ENCODE results near the gene TLE4. TPM values are rescaled to one million over a fixed set of nuclear protein-coding genes. Genes with fewer than 3 reads are reported as not detected.

Gene TLE4
- total RNA-seq, 1 donor from 2014 or later, result 10.8 TPM

DNA sequence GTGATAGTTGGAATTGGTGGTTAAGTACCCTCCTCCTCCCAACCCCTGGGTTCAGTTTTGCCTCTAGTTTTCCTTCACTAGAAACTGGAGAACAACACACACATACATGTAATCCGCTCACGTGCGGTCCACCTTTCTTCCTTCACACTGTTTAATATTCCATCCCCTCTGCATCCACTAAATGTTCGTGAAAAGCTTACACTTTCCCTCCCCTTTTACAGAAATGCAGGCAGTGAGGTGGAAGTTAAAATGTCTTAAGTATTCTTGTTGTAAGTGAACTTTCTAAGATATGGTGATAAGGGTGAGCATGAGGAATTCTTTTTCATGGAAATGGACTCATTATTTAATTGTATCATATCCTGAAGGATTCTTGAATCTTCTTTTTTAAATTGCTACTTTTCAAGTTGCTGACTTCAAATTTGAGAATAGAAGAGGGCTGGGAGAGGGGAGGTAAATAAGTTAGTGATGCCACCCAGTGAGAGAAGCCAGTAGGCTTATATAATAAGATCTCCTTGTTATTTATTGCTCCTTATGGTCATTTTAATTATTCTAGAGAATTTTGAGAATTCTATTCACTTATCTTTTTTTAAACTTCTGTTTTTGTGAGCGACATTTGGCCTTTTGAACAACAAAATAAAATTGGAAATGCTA lies 90.2 kb downstream of the TLE4 start:
- no peak for FAIRE-seq
- no peak for DNase-seq (ENCODE audit: low read depth)
- no peaks in the 10 kb centered on the region for H3K27me3 ChIP-seq (ENCODE audit: control insufficient read depth, insufficient read depth, low read length)
- peaks cover 2% of the 10 kb centered on the region for H3K36me3 ChIP-seq (ENCODE audit: control insufficient read depth, insufficient read depth, low read length)
- no peak overlapping the region for H3K4me3 ChIP-seq (ENCODE audit: low read depth, low read length)
- TF ChIP-seq, protein P1, sequence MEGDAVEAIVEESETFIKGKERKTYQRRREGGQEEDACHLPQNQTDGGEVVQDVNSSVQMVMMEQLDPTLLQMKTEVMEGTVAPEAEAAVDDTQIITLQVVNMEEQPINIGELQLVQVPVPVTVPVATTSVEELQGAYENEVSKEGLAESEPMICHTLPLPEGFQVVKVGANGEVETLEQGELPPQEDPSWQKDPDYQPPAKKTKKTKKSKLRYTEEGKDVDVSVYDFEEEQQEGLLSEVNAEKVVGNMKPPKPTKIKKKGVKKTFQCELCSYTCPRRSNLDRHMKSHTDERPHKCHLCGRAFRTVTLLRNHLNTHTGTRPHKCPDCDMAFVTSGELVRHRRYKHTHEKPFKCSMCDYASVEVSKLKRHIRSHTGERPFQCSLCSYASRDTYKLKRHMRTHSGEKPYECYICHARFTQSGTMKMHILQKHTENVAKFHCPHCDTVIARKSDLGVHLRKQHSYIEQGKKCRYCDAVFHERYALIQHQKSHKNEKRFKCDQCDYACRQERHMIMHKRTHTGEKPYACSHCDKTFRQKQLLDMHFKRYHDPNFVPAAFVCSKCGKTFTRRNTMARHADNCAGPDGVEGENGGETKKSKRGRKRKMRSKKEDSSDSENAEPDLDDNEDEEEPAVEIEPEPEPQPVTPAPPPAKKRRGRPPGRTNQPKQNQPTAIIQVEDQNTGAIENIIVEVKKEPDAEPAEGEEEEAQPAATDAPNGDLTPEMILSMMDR (IDR thresholded peaks at IDR 0.05; ENCODE audit: insufficient read depth, low read length, severe bottlenecking), result no peak

DNA sequence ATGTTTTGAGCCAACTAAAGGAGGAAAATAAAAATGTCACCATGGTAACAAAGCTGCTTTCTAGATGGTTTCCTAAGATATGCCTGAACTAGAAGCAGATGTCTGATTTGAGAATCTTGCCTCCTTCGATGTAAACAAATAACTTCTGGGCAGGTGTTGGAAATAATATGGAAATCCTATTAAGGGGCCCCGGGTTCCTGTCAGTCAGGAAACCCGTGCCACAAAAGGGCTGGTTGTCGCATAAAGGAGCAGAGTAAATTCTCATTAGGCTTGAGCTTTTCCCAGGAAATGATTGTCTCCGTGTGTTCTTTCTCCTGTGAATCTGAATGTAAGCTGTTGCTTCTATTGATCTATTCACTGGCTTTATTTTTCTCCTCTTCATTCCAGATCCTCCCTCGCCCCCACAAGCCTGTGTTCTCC lies 90.8 kb downstream of the TLE4 start:
- DNase-seq (ENCODE audit: low read depth) (no peak), FAIRE-seq (no peak)
- no peak overlapping the region for H3K4me3 ChIP-seq (ENCODE audit: low read depth, low read length)
- TF ChIP-seq, protein P1 (IDR thresholded peaks at IDR 0.05; ENCODE audit: insufficient read depth, low read length, severe bottlenecking), result no peak
- H3K36me3 ChIP-seq (ENCODE audit: control insufficient read depth, insufficient read depth, low read length), result no peaks in the 10 kb centered on the region
- H3K27me3 ChIP-seq (ENCODE audit: control insufficient read depth, insufficient read depth, low read length), result no peaks in the 10 kb centered on the region

DNA sequence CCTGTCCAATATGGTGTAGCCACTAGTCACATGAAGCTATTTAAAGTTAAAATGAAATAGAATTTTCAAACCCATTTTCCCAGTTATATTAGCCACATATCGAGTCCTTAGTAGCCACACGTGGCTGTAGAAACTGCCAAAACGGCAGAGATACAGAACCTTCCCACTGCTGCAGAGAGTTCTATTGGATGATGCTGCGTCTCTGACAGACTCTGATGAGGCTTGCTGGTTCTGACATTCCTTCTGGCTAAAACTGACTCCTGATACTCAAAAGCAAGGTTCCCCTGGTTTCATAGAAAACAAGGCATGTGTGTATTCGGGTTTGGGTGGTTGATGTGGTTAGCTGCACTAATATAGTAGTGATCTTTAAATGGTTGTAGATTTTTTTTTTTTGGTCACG lies 91.5 kb downstream of the TLE4 start:
- no peaks in the 10 kb centered on the region for H3K36me3 ChIP-seq (ENCODE audit: control insufficient read depth, insufficient read depth, low read length)
- no peaks in the 10 kb centered on the region for H3K27me3 ChIP-seq (ENCODE audit: control insufficient read depth, insufficient read depth, low read length)
- no peak for DNase-seq (ENCODE audit: low read depth)
- TF ChIP-seq, protein P1 (IDR thresholded peaks at IDR 0.05; ENCODE audit: insufficient read depth, low read length, severe bottlenecking), result no peak
- H3K4me3 ChIP-seq (ENCODE audit: low read depth, low read length), result no peak overlapping the region
- no peak for FAIRE-seq

DNA sequence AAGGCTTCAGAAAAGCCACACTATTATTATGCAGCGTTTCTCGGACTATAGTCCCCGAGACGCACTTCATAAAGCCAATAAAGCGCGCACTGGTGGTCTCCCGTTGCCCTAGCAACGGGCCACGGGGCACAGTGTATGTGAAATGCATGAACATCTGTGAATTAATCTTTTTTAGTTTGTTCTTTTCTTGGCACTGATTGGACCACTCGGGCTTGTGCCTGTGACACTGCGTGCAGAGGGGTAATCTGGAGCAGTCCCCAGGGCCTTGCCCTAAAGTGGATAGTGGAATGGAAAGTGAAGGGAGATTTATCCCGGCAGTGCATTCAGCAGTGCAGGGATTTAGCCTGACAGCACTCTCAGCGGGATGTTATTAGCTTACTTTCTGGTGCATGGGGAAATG lies 92.1 kb downstream of the TLE4 start:
- Histone ChIP-seq H3K27me3 (ENCODE audit: control insufficient read depth, insufficient read depth, low read length) (no peaks in the 10 kb centered on the region), H3K36me3 (ENCODE audit: control insufficient read depth, insufficient read depth, low read length) (no peaks in the 10 kb centered on the region), H3K4me3 (ENCODE audit: low read depth, low read length) (no peak overlapping the region)
- DNase-seq (ENCODE audit: low read depth) (no peak), FAIRE-seq (no peak)
- TF ChIP-seq, protein P1 (IDR thresholded peaks at IDR 0.05; ENCODE audit: insufficient read depth, low read length, severe bottlenecking), result no peak

DNA sequence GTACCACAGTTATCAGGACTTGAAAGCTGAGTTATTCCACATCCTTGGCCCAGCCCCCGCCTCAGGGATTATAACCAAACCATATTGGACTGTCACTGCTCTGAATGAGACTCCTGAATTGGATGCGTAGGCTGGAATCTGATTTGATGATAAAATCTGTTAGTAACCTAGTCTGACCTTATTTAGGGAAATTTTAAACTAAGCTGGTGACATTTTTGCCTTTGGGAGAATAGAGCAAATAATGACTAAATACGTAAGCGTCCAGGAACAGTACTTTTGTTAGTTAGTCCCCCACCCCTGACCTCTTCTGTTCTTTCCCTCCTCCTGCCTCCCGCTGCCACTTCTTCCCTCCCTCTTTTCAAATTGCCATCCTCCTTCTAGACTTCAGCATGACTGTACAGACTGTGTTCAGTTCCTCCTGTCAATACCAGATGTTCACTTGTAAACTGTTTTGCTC lies 92.6 kb downstream of the TLE4 start:
- no peak for FAIRE-seq
- Histone ChIP-seq H3K27me3 (ENCODE audit: control insufficient read depth, insufficient read depth, low read length) (no peaks in the 10 kb centered on the region), H3K36me3 (ENCODE audit: control insufficient read depth, insufficient read depth, low read length) (no peaks in the 10 kb centered on the region), H3K4me3 (ENCODE audit: low read depth, low read length) (no peak overlapping the region)
- no peak for DNase-seq (ENCODE audit: low read depth)
- TF ChIP-seq, protein P1 (IDR thresholded peaks at IDR 0.05; ENCODE audit: insufficient read depth, low read length, severe bottlenecking), result no peak

DNA sequence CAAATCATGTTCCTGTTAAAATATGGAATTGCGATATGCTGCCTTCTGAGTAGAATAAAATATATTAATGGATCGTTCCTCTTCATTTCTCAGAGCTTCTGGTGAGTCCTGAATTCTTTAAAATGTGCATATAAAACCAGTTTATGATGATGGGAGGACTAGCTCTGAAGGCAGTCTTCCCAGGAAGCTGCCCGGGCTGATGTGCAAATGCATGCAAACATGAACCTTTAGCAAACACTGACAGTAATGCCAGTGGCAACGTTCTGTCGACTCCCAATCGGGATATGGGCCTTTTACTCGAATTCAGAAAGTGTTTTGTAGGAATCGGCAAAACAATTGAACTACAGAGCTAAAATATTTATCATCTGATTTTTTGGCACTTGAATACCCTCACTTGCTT lies 93.6 kb downstream of the TLE4 start:
- DNase-seq (ENCODE audit: low read depth) (no peak), FAIRE-seq (no peak)
- Histone ChIP-seq H3K27me3 (ENCODE audit: control insufficient read depth, insufficient read depth, low read length) (no peaks in the 10 kb centered on the region), H3K4me3 (ENCODE audit: low read depth, low read length) (no peak overlapping the region), H3K36me3 (ENCODE audit: control insufficient read depth, insufficient read depth, low read length) (no peaks in the 10 kb centered on the region)
- TF ChIP-seq, protein P1 (IDR thresholded peaks at IDR 0.05; ENCODE audit: insufficient read depth, low read length, severe bottlenecking), result no peak

Data from bronchial epithelial cell (primary cell).